GM18498 (cell line): ENCODE data around the gene CCER1.

Experiments
- ATAC-seq: cut with Tn5 transposase; IDR thresholded peaks from one replicate; pipeline ENCODE4 v1.9.1; 2021; ENCODE audit warnings: mild to moderate bottlenecking, moderate library complexity; ENCODE audit not compliant: unreplicated experiment

The CCER1 gene

GRCh38 chr12:90924406-90924805 lies 30.6 kb downstream of the CCER1 start:
- ATAC-seq, result no peak

DNA sequence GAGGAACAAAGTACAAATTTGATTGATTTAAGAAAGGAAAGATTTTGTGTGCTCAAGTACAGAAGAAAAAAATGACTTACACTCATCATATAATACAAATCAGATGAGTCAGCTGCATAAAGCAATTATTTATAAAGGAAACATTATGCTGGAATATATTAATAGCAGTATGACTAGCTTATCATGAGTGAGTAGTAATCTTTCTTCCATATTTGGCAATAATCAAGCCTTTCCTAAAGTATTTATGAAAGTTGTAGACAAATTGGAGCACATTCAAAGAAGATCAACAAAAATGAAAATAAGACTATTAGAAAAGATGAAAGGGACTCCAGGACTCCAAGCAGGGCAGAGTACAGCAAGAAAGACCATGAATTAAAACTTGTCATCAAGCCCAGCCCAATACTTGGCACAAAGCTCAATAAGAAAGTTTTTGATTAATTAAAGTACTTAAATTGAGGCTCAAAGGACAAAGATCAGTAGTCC lies 32.8 kb downstream of the CCER1 start:
- no peak for ATAC-seq

DNA sequence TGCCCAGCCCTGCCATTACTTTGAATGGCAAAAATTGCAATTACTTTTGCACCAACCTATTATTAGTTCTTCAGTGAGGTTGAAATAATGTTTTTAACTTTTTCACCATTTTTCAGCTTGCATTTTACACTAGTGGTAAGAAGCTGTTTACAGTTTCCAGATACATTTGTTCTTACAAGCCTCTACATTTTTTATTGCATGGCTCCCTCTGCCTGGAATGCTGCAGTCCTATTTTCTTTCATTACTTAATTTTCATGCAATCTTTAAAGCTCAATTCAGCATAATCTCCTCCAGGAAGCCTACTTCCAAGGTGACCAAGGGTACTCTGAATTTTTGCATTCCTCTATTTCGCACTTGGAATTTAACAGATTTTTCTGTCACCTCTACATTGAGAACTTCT lies 33.4 kb downstream of the CCER1 start:
- ATAC-seq, result no peak

DNA sequence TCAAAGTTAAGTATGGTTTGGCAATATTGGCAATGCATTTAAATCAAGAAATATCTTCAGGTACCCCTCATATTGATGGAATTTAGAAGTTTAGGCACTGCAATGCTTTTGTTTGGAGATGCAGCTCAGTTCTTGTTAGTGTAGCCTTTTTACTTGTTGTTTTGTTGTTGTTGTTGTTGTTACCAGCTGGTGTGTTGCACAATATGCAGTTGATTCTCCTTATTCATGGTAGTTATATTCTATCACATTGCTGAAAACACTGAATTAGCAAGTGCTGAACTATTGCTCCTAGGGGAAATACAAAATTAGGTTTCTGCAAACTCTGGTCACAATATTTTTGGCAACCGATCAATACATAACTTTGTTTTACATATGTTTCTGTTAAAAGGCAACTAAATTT lies 34.8 kb downstream of the CCER1 start:
- no peak for ATAC-seq

- ATAC-seq, result no peak
These were observed 37.5 kb downstream of the CCER1 start for GRCh38 chr12:90917431-90917830.

- no peak for ATAC-seq
These were observed 38.5 kb downstream of the CCER1 start for GRCh38 chr12:90916516-90916915.

GRCh38 chr12:90915353-90915752 lies 39.6 kb downstream of the CCER1 start:
- no peak for ATAC-seq

GRCh38 chr12:90910958-90911357 lies 44.0 kb downstream of the CCER1 start:
- ATAC-seq, result no peak

- no peak for ATAC-seq
These were observed 45.8 kb downstream of the CCER1 start for GRCh38 chr12:90909069-90909770.

DNA sequence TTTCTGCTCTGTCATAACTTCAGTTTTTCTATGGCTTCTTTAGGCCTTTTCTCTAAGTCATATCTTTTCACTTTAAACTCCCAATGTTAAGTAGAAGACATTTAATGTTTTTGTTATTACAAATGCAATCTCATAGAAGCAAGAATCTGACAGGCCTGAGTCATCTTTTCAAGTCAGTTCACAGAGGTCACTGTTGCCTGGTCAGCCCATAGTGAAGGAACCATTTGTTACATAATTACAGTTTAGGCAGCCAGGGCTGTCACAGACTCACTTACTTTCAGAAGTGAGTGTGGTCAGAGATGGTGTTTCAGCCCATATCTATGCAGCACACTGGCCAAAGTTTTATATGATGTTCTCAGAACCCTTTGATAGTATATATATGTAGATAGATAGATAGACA lies 46.5 kb downstream of the CCER1 start:
- ATAC-seq, result no peak

DNA sequence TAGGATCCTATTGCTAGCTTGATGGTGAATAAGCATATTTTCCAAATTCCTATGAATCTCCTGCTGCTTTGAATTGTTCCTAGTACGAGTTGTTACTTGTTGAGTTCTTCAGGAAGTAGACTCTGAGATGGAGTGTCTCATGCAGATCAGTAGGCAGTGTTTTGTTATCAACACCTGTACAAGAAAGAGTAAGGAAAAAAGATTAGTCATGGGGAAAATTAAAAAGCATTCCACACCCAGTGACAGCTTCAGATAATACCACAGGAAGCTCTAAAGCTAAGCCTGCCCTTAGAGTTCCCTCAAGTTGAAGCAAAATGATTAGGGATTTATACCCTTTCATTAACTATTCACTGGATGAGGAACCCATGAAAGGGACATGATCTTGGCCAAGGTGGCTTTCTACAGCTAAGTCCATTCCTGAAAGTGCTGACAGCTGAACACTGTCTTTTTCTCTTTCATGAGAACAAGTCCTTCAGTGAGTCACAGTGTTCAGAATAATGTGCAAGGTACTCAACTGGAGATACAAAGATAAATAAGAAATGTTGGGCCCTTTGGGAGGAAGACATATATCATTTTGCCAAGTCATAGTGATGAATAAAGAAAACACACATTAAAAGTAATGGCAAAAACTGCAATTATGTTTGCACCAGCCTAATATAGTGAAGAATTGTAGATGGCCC lies 49.1 kb downstream of the CCER1 start:
- no peak for ATAC-seq

GRCh38 chr12:90902596-90902995 lies 52.4 kb downstream of the CCER1 start:
- no peak for ATAC-seq
